ENCODE results near the gene AUTS2.

AUTS2 gene

GRCh38 chr7:70035519-70035918 lies 437.2 kb downstream of the AUTS2 start:
- no peak for DNase-seq (ENCODE audit: low read depth in 2 of 2)

GRCh38 chr7:70035955-70036354 lies 437.7 kb downstream of the AUTS2 start:
- DNase-seq (ENCODE audit: low read depth in 2 of 2): no peak

- no peak for DNase-seq (ENCODE audit: low read depth in 2 of 2)
Measured at GRCh38 chr7:70036695-70037094, 438.4 kb downstream of the AUTS2 start.

GRCh38 chr7:70037171-70037933 lies 439.1 kb downstream of the AUTS2 start:
- DNase-seq (ENCODE audit: low read depth in 2 of 2): no peak

- no peak for DNase-seq (ENCODE audit: low read depth in 2 of 2)
Measured at GRCh38 chr7:70040051-70040450, 441.8 kb downstream of the AUTS2 start.

GRCh38 chr7:70040970-70041766 lies 442.9 kb downstream of the AUTS2 start:
- DNase-seq (ENCODE audit: low read depth in 2 of 2): no peak

GRCh38 chr7:70042533-70042932 lies 444.3 kb downstream of the AUTS2 start:
- DNase-seq (ENCODE audit: low read depth in 2 of 2): no peak

- DNase-seq (ENCODE audit: low read depth in 2 of 2): no peak
Measured at GRCh38 chr7:70043015-70043538, 444.8 kb downstream of the AUTS2 start.

- no peak for DNase-seq (ENCODE audit: low read depth in 2 of 2)
Measured at GRCh38 chr7:70044064-70044463, 445.8 kb downstream of the AUTS2 start.

- DNase-seq (ENCODE audit: low read depth in 2 of 2): no peak
Measured at GRCh38 chr7:70044525-70044924, 446.2 kb downstream of the AUTS2 start.

GRCh38 chr7:70044981-70045380 lies 446.7 kb downstream of the AUTS2 start:
- no peak for DNase-seq (ENCODE audit: low read depth in 2 of 2)

- DNase-seq (ENCODE audit: low read depth in 2 of 2): no peak
Measured at GRCh38 chr7:70047384-70047783, 449.1 kb downstream of the AUTS2 start.

GRCh38 chr7:70047891-70048448 lies 449.7 kb downstream of the AUTS2 start:
- no peak for DNase-seq (ENCODE audit: low read depth in 2 of 2)

GRCh38 chr7:70051726-70052125 lies 453.5 kb downstream of the AUTS2 start:
- no peak for DNase-seq (ENCODE audit: low read depth in 2 of 2)

- DNase-seq (ENCODE audit: low read depth in 2 of 2): no peak
Measured at GRCh38 chr7:70052691-70053090, 454.4 kb downstream of the AUTS2 start.

- DNase-seq (ENCODE audit: low read depth in 2 of 2): no peak
Measured at GRCh38 chr7:70053421-70053820, 455.1 kb downstream of the AUTS2 start.

GRCh38 chr7:70053989-70054388 lies 455.7 kb downstream of the AUTS2 start:
- DNase-seq (ENCODE audit: low read depth in 2 of 2): no peak

- no peak for DNase-seq (ENCODE audit: low read depth in 2 of 2)
Measured at GRCh38 chr7:70056363-70056762, 458.1 kb downstream of the AUTS2 start.

GRCh38 chr7:70060298-70061068 lies 462.2 kb downstream of the AUTS2 start:
- DNase-seq (ENCODE audit: low read depth in 2 of 2): no peak

GRCh38 chr7:70063371-70063770 lies 465.1 kb downstream of the AUTS2 start:
- no peak for DNase-seq (ENCODE audit: low read depth in 2 of 2)

- DNase-seq (ENCODE audit: low read depth in 2 of 2): no peak
Measured at GRCh38 chr7:70063927-70064326, 465.7 kb downstream of the AUTS2 start.

- DNase-seq (ENCODE audit: low read depth in 2 of 2): no peak
Measured at GRCh38 chr7:70066844-70067243, 468.6 kb downstream of the AUTS2 start.

Data from stimulated activated CD8-positive, alpha-beta memory T cell treated with anti-CD3 and anti-CD28 coated beads, Interleukin-2, amount 100 ng/mL, for 1 hour (primary cell).